NCI-H2107 treated with DMSO at 0.1 percent for 48 hours (cell line): ENCODE data around the gene STAT2.
"Not testable (repeated sequence)": the region's sequence is repeated elsewhere in the genome, so short reads cannot be mapped to it uniquely, and the experiment has no call there.

Experiments
- DNase-seq: peaks from one replicate; lab custom pipeline; 2025; ENCODE audit not compliant: unreplicated experiment; lab: John Stamatoyannopoulos, UW

Gene STAT2

GRCh38 chr12:56362130-56363059 lies 2.5 kb upstream of the STAT2 start, which contains the start of gene APOF:
Gene APOF (minus strand): TSS chr12:56362857. CDS start chr12:56362745, 112 bp downstream.
- no peak for DNase-seq

GRCh38 chr12:56361487-56362129 lies 1.7 kb upstream of the STAT2 start:
- DNase-seq: no peak

GRCh38 chr12:56358836-56359532 lies 923 bp downstream of the STAT2 start:
- DNase-seq: no peak

DNA sequence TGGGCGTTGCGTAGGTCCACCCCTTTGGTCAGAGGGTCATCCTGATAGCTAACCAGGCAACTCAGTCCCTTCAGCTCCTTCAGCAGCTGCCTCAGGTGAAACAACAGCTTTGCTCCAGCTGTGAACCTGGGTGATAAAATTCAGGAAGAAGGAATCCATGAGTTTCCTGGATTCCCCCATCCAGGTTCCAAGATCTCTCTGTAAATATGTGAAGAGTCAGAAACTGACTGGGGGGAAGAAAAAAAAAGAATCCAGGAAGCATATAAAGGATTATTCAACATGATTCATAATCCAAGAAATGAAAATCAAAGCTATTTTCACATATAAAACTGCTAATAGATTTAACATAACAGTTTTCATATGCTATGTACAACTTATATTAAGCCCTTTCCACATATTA lies 8.6 kb downstream of the STAT2 start:
- DNase-seq: no peak

DNA sequence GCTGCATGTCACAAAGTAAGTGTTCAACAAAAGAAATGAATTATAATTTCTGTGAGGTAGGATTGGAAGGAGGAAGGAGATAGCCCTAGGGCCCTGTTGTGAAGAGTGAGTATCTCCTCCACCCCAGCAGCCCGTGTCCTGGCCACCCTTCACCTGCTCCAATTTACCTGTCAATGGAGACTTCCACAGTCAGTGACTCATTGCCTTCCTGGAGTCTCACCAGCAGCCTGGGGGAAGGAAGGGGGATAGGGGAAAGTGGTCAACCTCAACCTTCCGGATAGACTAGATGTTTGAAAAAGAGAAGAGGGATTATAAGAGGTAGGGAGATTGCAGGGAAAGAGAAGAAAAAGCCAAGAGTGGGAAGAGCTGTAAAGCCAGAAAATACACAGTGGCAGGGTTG lies 9.2 kb downstream of the STAT2 start:
- DNase-seq: no peak

DNA sequence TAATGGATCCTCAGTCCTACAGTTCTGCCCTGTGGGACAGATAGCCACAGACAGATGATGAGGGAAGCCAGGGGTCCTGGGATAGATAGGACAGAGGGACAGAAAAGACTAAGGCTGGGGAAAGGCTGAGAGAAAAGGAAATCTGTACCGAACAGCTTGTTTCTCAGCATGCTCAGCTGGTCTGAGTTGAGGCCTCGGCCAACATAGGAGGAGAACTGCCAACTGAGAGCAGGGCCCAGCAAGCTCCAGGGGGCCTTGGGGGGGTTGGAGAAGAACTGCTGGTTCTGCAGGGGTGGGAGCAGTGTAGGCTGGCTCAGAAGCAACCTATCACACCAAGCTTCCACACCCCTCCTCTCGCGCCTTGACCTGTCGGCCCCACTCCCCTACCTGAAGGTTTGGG lies 11.1 kb downstream of the STAT2 start:
- DNase-seq: no peak

- not testable (repeated sequence) for DNase-seq
Measured at GRCh38 chr12:56347255-56347654, 12.7 kb downstream of the STAT2 start.

DNA sequence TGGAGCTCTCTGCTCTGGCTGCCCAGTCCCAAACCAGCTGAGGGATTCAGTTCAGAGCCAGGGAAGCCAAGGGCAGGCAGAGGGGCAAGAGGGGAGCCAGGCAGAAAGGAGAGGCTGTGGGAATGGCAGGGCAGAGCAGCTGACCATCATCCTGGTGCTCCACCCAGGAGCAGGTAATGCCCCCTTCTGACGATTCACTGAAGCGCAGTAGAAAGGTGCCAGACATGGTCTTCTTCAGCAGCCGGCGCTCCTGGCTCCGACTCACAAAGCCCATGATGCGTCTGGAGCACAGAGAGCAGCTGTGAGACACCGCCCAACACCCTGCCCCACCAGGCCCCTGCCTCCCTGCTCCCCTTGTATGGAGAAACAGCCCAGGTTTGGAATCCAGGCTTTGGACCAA lies 13.2 kb downstream of the STAT2 start:
- no peak for DNase-seq

GRCh38 chr12:56342290-56342689 lies 17.6 kb downstream of the STAT2 start:
- not testable (repeated sequence) for DNase-seq

DNA sequence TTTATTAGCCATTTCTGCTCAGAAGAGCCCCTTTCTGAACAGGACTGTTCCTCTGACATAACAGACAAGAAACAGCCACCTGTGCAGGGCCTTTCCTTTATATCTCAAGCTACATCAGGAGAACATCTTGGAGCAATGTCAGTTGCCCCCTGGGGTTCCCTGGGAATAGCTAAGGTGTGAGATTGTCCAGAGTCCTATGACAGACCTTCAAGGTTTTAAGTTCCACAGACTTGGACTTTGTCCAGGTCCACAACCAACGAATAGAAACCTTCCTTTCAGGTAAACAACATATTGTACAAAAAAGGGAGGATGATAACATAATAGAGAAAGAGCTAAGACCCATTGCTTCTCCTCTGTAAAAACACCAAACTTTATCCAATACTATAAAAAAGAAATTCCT lies 18.3 kb downstream of the STAT2 start:
- DNase-seq: no peak

- DNase-seq: no peak
Measured at GRCh38 chr12:56339158-56339422, 20.8 kb downstream of the STAT2 start.

- DNase-seq: peak; percentile 83
Measured at GRCh38 chr12:56338308-56339157, 21.4 kb downstream of the STAT2 start, which contains the start of gene IL23A. Gene IL23A (plus strand): TSS chr12:56338884. CDS start chr12:56339045, 161 bp downstream.

- DNase-seq: no peak
Measured at GRCh38 chr12:56337753-56338251, 22.1 kb downstream of the STAT2 start.

GRCh38 chr12:56336361-56337167 lies 23.3 kb downstream of the STAT2 start:
- DNase-seq: no peak

GRCh38 chr12:56335527-56335926 lies 24.4 kb downstream of the STAT2 start:
- DNase-seq: not testable (repeated sequence)

DNA sequence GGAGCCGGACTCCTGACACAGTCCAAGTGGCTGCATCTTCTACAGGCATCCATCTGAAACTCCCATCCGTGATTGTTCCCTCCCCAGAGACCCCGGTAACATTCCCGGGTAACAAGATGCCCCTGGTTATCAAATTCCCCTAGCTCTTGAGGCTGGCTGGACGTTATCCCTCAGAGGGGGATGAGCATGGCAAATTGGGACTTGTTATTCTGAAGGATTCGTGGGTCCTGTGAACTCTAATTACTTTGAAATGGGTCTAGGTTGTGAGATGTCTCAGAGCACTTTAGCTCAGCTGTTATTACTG lies 25.5 kb downstream of the STAT2 start:
- DNase-seq: no peak

- DNase-seq: peak; percentile 94
Measured at GRCh38 chr12:56333679-56334489, 26.0 kb downstream of the STAT2 start, which contains the start of gene PAN2. Gene PAN2 (minus strand): TSS chr12:56334000. CDS start chr12:56333094, 906 bp downstream.

DNA sequence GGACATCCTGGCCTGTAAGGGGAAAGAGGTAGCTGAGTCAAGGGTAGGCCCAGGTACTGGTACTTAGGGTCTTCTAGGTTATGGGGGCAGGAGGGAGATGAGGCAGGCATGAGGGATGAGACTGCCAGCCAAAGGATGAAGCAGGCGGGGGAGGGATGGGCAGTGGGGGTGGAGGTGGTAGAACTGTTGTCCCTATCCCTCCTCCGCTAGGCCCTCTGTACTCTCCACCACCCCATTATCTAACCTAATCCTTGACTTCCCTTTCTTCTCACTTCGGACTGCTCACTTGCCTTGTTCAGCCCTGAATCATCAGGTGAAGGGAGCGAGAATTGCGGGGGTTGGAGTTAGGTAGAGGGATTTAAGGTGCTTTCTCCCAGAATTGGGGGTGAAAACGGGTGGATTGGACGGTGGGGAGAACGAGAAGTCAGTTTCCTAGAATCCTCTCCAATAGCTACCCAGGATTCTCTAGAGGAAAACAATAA lies 26.7 kb downstream of the STAT2 start:
- DNase-seq: no peak
